GM12872 (cell line): ENCODE data around the gene CNTN2.

Experiments used
- TF ChIP-seq, protein P1 (sequence below): IDR thresholded peaks from 3 replicates; pipeline ENCODE4 v1.5.1; 2011; ENCODE audit warnings: low read depth, mild to moderate bottlenecking, low read length, moderate library complexity; ENCODE audit not compliant: insufficient read depth

The CNTN2 gene

DNA sequence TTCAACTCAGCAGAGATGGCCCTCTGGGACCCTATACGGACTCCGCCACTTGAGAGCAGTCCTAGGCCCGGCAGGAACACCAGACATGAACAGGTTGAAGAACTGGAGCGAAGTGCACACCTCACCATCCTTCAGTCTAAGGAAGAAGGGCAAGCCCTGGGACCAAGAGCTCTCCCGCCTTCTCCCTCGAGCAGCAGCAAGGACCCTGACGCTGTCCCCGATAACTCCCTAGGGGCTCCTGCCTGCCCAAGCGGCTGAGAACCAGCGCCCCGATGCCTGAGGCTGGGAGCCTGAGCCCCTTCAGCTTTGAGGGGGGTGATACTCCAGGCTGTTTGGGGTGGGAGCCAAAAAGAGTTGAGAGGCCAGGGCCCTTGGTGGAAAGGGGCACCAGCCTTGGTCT is 31.1 kb downstream of the CNTN2 start:
- TF ChIP-seq, protein P1, sequence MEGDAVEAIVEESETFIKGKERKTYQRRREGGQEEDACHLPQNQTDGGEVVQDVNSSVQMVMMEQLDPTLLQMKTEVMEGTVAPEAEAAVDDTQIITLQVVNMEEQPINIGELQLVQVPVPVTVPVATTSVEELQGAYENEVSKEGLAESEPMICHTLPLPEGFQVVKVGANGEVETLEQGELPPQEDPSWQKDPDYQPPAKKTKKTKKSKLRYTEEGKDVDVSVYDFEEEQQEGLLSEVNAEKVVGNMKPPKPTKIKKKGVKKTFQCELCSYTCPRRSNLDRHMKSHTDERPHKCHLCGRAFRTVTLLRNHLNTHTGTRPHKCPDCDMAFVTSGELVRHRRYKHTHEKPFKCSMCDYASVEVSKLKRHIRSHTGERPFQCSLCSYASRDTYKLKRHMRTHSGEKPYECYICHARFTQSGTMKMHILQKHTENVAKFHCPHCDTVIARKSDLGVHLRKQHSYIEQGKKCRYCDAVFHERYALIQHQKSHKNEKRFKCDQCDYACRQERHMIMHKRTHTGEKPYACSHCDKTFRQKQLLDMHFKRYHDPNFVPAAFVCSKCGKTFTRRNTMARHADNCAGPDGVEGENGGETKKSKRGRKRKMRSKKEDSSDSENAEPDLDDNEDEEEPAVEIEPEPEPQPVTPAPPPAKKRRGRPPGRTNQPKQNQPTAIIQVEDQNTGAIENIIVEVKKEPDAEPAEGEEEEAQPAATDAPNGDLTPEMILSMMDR = no peak

DNA sequence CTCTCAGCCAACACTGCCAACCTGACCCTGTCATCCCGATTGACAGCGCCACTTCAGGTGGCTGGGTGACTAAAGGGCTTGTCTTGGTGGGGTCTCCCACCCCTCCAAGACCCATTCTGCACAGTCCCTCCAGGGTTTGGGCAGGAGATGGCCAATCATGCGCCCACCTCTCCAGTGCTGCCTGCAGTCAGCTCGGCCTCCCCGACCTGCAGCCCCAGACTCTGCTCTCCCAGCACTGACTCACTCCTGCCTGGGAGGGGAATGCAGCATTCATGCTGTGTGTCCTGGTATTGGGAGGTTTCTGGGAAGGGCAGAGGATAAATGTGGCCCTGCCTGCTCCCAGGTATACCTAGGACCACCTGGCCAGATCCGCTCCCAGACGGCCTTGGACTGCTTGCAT is 31.5 kb downstream of the CNTN2 start:
- TF ChIP-seq, protein P1 = no peak

DNA sequence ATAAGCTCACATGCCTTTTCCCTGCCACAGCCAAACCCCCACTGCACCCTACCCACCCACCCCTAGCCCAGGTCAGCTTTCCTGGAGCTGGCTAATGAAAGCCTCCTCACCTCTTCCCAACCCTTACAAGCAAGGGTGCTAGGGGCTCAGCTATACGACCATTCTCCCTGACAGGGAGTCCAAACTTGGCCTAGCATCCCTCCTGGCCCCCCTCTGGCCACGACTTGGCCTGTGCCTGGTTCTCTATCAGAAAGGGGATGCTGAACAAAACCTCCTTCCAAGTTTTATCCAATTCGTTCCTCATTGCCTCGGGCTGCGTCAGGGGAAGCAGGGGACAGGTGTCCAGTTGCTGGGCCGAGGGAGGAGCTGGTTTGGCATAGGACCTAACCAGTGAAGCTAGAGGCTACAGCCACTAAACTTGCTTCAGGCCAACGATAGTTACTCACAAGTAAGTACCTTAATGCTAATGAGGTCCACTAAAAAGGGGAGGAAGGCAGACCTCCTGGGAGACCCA is 32.7 kb downstream of the CNTN2 start:
- TF ChIP-seq, protein P1 = no peak

DNA sequence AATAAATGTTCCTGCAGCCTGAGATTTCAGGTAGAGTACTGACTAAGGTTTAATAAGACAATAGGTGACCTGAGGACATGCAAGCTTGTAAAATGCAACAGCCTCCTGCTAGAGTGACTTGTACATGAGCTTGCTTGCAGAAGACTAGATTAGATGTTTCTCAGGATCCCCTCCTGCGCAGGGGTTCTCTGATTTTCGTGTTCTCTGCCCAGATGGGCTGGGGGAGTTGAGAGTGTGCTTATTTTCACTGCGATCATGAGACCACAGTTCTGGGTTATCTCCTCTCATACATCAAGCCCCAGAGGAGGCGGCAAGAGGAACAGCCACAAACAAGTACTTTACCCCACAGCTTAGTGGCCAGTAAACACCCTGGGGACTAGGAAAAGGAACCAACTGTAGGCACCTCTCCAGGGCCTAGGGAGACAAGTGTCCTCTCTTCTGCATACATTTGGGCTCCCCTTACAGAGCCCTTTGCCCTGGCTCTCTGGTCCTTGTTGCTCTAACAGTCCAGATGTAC is 33.3 kb downstream of the CNTN2 start:
- TF ChIP-seq, protein P1 = no peak

DNA sequence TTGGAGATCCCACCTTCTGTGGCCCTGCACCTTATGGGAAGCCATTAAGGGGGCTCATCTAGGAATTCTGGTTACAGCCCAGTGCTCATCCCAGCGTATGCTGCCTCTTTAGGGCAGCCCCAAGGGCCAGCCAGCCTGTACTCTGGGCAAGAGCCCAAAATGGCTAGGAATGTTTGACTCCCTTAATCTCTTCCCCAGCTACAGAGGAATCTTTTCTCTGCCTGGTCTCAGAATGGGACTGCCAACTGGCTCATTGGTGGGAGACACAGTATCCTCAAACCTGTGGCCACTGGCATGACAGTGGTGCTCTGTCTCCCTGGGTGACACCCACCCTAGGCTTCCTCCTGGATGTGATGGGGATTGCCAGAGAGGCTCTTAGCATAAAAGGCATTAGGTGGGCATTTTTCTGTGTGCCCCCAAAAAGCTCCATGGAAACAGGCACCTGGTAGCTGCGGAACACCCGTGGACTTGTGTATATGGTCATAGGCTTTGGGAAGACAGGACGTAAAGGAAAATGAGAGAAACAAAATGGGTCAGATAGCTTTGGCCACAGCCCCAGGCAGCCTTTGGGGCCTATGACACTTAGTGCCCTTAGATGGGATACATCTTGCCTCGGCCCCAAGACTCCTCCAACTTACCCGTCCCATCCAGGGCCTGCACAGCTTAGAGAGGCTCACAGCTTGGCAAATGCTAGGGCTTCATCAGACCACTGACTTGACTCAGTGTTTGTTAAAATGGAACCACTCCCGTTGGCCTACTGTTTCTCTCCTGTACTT is 34.3 kb downstream of the CNTN2 start:
- TF ChIP-seq, protein P1 = no peak

DNA sequence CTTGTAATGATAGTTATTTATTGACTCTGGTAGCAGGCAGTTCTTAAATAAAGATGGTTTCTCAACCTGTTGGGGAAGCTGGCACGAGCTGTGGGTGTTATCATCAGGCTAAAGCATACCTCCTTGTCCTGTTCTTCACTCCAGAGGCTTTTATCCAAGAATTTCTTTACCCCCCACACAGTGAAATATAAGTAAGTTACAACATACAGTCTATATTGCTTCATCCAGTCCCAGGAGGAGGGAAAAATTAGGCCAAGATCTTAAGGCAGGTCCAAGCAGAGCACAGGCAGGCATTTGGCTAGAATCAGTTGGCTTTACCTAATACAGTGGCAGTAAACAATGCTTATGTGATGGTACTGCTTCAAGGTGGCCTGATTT is 34.9 kb downstream of the CNTN2 start:
- TF ChIP-seq, protein P1 = no peak

DNA sequence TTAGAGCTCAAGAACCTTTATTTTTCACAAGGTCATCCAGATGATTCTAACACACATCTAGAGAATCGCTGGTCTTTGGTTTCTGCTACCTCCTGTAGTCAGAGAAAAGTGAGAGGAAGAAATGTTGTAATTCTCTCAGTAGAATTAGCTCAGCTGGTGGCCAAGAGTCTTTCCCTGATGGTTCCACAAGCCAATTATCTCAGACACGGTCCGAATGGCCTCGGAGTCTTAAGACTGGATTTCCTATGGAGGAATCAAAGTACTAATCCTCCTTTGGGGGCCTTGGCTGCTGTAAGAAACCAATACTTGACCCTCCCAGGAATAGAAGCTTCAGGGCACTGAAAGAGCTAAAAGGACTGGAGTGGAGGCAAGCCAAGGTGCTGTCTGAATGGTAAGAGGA is 39.4 kb downstream of the CNTN2 start:
- TF ChIP-seq, protein P1 = no peak
